ENCODE measurements around the gene NAA10.
A peak's percentile ranks its signal among the peaks of the same experiment; 100 is the strongest.
"Not testable (repeated sequence)": the region's sequence is repeated elsewhere in the genome, so short reads cannot be mapped to it uniquely, and the experiment has no call there.

NAA10 gene

DNA sequence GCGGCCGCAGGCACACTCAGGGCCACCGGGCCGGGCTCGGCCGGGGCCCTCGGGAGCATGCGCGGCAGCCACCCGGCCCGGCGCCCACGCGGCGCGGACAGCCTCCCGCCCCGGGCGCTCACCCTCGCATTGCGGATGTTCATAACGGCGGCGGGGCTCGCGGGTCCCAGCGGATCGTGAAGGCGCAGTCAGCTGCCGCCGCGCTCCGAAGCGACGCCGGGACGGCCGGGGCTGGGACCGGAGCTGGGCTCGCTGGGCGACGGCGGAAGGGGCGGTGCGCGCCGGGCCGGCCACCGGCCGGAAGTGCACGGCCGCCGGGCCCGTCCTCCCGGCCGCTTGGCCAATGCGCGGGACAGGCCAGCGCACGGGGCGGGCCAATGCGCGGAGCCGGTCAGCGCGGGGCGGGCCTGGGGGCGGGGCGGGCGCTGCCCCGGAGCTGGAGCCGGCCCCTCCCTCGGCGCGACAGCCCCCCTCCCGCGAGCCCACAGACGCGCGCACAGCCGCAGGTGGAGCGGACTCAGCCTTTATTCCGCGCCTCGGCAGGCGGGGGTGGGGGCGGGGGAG is at the start of gene NAA10:
Gene NAA10, minus strand, starts transcription at position 276 of the 564 bp plus-strand sequence. Its CDS starts 133 bp downstream, at position 143.
- peak; percentile 85 for DNase-seq

DNA sequence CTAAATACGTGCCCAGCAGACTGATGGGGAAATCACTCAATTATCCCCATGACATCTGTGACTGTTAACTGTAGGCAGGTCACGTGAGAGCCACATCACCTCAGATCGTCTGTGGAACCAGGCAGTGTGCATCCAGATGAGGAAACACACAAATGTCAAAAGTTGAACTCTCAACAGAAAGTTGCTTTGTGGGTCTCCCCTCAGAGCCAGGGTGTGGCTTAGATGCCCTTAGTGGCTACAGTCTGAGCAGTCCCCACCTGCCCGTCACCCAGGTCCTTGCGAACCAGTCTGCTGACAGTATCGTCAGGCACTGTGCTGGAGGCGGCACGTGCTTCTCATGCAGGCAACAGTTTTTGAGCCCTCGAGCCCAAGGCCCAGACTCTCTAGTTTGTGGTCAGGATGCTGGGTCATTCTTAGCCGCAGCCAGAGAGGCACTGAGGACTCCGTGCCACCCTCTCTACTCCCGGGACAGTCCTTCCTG is 48.5 kb upstream of the NAA10 start:
- DNase-seq = no peak

DNA sequence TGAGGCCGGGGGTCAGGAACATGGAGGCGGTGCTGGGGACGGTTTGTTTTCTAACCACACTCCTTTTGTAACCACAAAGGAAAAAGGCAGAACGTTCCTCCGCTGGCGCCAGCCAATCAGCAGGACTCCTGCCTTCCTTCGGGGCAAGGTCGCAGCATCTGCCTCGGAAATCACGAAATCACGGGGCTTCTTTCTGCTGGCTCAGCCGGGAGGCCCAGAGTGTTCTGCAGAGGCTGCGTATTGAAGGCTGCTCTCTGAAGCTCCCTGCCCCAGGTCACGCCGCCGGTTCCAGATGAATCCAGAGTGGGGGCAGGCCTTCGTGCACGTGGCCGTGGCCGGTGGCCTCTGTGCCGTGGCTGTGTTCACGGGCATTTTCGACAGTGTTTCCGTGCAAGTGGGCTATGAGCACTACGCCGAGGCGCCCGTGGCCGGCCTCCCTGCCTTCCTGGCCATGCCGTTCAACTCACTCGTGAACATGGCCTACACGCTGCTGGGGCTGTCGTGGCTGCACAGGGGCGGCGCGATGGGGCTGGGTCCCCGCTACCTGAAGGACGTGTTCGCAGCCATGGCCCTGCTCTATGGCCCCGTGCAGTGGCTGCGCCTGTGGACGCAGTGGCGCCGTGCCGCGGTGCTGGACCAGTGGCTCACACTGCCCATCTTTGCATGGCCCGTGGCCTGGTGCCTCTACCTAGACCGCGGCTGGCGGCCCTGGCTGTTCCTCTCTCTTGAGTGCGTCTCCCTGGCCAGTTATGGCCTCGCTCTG is 47.1 kb upstream of the NAA10 start:
- DNase-seq = no peak

DNA sequence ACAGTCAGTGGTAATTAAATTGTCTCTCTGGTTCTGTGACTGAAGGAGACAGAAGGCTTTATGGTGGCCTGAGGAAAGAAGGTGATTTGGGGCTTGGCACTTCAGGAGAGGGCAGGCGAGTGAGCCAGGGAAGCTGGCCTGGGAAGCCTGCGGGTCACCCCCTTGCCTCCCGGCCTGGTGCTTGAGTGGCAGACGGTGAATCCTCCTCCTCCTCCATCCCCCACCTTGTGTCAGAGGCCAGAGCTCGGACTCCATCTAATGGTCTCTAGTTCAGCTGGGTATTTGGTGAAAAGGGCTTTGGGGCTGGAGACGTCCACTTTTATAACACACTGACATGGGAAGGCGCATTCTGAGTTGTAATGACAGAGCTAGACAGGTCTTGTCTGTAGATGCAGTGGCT is 46.4 kb upstream of the NAA10 start:
- DNase-seq = no peak

DNA sequence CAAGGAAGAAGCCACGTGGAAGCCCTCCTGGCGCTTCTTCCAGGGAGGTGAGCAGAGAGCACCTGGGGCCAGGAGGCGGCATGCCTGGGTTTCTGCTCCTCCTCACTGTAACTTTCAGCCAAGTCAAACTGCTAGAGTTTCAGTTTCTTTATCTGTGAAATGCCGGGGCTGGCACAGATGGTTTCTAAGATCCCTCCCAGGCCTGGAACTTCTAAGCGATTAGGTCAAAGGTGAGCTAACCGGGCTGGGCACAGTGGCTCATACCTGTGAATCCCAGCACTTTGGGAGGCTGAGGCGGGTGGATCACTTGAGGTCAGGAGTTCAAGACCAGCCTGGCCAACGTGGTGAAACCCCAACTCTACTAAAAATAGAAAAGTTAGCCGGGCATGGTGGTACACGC is 45.6 kb upstream of the NAA10 start:
- DNase-seq = not testable (repeated sequence)

DNA sequence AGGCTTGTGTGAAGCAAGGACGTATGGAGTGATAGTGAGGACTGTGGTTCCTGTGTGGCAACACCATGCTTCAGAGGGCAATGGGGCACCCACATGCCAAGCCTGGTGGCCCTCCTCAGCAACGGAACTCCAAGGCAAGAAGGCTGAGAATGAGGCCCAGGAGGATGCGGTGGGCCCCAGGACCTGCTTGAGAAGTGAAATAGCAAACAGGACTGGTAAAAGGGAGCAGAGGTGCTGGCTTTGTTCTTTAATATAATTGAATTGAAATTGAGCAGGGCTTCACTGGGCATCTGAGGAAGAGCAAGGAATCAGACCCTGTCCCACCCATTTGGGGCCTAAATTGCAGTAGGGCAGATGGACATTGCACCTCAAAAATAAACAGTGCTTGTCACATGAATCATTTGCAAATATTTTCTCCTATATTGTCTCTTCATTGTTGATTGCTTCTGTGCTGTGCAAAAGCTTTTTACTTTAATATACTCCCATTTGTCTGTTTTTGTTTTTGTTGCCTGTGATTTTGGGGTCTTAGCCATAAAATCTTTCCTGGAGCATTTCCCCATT is 40.0 kb upstream of the NAA10 start:
- no peak for DNase-seq

DNA sequence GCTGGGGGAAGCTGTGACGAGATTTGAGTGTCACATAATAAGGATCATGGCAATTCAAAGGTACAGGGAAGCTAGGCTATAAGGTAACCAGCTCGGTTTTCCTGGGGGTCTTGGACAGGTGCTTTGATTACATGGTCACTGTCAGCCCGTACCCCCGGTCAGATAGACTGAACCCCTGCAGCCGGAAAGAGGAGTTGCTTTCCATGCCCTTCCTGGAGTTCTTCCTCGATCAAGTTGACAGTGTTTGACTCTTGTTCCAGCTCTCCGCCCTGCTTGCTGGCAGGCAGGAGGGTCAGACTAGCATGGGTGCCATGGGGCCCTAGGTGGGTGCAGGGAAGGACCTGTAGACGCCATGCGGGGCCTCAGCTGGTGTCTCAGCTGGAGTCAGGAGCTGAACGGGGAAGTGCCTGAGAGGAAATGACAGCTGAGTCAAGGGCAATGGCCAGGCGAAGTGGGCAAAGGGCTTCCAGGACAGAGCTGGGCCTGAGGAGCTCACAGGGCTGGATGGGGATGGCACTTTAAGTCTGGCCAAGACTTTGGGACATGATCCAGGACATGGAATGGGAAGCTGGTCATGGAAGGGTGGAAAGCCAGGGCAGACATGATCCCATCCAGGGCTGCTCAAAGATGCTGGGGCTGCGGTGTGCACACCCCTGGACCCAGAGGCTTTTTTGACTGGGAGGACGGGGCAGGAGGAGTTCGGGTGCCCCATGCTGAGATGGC is 39.3 kb upstream of the NAA10 start:
- DNase-seq = no peak

DNA sequence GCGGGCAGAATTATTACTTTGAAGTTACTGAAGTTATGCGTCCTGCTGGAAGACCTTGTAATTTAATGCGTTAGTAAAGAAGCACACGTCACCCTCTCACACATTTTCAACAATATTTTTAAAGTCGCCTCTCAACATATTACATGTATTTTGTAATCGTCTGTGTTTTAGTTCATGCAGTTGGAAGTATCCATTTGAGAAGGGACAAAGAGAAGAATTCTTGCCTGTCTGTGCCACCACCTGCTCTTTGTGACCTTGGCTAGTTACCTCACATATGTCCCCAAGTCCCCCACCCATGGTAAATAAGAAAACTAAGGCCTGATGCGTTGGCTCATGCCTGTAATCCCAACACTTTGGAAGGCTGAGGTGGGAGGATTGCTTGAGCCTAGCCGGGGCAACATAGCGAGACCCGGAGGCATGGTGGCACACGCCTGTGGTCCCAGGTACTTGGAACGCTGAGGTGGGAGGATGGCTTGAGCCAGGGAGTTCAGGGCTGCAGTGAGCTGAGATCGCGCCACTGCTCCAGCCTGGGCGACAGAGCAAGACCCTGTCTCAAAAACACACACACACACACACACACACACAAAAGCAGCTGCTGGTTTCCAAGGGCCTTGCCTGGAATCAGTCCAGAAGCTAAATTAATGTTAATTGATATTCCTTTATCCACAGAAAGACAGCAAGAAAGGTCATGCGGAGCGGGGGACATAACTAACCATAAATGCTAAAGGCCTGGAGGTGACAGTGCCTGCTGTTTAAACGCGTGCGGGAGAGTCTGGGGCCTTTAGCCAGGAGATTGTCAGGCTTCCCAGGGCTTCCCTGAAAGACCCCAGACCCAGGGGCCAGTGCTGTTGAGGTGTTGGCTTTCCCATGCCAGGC is 38.5 kb upstream of the NAA10 start:
- no peak for DNase-seq

DNA sequence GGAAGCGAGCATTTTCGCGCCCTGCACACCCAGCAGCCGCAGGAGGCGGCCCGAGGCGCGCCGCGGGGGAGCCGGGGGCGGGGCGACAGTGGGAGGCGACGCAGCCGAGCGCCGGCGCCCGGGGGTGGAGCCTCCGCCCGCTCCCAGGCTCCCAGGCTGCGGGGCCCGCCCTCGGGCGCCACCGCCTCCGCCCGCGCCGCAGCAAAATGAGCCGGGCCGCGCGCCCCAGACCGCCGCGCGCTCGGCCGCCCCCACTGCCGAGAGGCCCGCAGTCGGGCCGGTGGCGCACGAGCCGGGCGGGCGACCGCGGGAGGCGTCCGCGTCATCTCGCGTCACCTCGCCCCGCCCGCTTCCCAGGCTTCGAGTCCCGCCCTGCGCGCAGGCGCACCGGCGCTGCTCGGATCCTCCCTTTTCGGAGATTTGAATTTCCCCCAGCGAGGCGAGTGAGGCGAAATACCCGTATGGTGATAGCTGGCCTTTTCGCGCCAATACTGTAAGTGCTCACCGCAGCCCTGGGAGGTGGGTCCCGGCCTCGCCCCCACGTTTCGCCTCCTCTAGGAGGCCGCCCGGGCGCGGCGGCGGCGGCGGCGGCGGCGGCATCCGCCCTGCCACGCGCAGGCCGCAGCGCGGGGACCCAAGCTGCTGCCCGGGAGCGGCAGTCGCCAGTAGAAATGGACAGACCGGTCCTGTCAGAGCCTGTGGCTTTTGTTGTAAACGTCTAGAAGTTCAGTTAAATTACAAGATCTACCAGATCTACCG is 37.7 kb upstream of the NAA10 start, which contains the start of gene TMEM187:
Gene TMEM187, plus strand, starts transcription at position 387 of the 759 bp plus-strand sequence. CDS start 9,309 bp downstream, outside the sequence.
- peak; percentile 92 for DNase-seq

DNA sequence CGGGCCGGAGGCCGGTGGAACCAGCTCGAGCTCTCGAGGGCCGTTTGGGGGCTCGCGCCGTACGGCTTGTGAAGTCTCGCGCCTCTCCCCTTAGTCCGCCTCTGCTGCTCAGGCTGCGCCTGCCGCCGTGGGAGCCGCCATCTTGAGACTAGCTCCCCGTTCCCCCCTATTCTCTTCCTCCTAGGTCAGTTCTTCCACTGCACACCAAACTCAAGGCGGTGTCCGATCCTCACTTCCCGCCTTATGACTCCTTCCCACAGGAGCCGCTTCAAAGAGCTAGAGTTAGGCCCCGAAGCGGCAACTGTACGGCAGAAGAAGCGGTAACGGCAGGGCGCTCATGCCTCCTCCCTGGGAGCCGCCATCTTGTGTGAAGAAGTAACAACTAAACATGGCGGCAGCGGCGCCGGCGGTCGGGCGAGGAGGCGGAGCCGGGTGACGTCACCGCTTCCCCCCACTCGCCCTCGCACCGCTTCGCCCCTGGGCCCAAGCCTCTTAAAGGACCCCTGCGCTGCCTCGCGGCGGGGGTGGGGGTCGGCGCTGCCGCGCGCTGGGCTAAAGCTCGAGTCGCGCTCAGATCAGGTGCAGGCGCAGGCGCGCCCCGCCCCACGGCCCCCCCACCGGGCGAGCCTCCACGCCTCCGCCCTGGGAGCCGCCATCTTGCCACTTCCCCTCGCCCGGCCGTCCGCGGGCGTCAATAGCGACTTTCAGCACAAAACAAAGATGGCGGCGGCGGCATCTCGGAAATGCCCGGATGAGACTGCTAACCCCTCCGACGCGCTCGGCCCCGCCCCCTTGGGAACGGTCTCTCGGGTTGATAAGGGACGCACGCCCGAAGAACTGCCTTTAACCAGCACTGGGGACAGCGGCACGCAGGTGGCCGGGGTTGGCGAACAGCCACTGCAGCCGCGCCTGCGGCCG is 36.9 kb upstream of the NAA10 start, which contains the start of gene HCFC1:
Gene HCFC1, minus strand, starts transcription at position 369 of the 918 bp plus-strand sequence. CDS start 978 bp downstream, outside the sequence.
- peak; percentile 96 for DNase-seq

DNA sequence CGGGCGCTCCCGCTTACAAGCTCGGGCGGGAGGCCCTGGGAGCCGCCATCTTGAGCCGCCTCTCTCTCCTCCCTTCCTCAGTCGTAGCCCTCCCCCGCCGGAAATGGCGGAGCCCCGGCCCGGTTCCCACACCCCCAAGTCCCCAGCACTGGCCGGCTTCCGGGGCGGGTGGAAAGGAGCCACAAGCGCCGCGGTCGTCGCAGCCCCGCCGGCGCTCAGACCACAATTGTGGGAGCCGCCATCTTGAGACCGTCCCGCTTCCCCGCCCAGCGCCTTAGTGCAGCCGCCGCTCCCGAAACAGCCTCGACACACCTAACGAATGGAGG is 36.2 kb upstream of the NAA10 start:
- DNase-seq = peak; percentile 88

DNA sequence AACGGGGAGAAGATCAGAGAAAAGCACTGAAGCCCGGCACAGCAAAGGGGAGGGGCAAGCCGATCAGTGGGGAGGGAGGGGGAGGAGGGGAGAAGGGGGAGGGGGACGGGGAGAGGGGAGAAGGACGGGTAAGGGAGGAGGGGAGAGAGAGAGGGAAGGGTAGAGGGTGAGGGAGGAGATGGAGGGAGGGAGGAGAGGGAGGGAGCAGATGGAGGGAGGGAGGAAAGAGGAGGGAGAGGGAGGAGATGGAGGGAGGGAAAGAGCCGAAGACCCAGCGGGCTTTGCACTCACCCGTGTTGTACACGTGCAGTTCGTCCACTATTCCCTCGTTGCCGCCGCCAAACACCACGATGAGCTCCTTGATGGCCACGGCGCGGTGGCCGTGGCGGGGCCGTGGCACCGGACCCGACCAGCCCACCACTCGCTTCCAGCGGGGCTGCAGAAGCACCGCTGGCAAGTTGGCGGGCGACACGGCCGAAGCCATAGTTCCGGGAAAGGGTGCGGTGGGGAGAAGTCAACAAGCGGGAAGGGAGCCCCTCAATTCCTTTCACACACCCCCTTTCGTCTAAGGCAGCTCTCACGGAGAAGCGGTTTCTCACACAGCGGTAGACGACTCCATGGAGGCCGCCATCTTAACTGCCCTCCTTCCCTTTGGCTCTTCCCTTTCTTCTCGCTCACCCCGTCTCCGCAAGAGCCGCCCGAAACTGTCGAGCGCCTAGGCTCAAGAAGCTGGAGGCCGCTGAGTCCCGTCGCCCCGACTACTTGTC is 35.7 kb upstream of the NAA10 start:
- peak; percentile 79 for DNase-seq

DNA sequence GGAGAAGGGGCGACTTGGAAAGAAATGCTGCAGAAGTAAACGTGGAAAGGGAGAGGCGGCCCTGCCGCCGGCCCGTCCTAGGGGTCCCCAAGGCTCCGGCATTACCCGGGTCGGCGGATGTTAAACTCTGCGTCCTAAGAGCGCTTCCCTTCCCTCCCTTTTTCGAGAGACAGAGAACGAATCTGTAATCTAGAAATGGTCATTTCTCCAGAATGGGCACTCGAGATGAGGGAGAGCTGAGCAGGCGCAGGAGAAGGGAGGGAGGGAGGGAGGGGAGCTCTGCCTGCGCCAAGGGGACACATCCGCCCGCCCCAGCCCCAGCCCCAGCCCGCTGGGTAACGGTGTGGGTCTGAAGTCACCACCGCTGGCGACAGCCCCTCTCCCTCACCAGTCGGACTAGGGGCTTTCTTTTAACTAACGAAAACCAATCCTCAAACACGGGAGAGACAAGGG is 35.1 kb upstream of the NAA10 start:
- peak; percentile 68 for DNase-seq

DNA sequence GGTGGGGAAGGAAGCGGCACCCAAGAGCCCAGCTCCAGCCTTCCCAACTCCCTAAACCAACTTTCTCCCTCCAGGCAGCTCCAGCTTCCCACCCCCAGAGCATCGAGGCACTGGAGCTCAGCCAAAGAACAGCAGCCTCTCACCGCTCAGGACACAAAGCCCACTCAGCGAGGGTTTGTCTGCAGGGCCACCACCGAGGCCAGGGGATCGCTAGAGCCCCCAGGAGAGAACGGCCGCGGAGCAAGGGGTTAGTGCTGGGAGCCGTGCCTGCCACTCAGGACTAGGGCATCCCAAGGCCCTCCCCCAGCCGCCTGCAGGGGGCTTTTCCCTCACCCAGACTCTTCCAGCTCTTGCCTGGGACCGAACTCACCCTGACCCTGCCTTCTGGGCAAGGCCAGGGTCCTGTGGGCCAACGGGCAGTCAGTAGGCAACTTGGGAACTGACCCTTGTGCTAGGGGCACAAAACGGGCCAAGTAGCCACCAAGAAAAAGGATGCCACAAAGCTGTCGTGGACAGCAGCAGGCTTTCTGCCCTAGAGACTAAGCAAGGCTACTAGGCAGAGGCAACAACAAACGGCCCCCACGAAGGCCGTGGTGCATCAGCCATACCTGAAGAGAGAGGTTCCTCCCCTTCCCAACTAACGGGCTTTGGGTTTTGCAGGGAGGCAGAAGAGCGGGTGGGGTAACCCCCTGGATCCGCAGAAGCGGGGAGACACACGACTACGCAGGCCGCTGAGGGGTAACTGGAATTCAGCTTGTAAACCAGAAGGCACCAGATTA is 34.5 kb upstream of the NAA10 start:
- DNase-seq = no peak

DNA sequence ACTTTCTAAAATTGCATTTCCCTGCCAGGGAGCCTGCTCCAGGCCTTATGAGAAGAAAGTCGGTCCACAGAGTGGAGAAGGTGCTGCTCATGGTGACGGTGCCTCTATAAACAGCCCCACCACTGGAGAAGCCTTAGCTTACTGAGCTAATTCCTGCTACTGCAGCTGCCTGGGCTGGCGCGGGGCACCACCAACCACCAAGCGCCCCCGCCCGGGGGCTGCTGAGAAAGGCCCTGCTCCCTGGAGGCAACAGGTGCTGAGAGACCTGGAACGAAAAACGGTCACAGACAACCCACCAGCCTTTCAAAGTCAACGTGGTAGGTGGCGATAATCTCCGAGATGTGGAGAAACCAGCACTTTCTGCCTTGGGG is 33.9 kb upstream of the NAA10 start:
- DNase-seq = no peak

DNA sequence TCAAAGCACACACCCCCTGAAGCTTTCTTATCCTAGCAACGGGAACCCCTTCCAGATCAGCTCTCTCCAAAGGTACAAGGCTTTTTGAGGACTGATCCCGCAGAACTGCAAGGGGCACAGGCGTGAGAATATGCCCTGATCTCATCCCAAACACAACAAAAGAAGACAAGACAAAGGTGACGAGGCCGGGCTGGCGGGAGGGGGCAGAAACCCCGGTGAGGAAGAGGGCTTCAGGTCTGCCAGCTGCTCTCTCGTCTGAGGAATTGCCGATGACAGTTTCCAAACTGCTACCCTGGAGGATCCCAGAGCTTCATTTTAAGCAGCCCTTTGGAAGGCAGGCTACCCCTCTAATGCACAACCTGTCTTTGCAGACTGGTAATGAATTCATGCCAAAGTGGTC is 33.4 kb upstream of the NAA10 start:
- DNase-seq = no peak

DNA sequence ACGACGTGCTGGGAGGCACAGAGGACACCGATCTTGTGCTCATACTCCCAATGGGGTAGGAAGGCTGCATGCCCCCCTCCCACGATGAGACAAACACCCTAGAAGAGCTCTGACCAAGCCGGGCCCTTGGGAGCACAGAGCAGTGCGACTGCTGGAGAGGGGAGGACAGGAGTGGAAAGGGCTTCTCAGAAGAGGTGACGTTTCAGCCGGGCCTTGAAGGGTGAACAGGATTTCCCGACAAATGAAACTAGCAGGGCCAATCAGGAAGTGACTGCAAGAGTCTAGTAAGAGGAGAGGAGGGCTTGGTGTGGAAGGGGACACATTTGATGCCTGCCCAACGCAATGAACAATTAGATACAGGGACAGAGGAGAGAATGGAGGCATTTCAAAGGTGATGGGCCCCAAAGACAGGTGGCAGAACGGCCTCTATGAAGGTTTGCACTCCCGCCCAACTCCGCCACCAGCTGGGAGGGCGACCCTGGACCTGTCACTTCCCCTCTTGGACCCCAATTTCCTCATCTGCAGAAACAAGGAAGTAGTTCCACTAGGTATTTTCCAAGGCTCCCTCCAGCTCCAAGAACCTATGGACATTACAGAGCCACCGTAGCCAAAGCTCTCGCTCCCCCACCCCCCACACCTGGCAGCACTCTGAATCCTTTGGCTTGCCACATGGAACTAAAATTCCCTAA is 32.8 kb upstream of the NAA10 start:
- DNase-seq = no peak
